ENCODE data around the gene SP9. TPM values are rescaled to one million over a fixed set of nuclear protein-coding genes. Genes with fewer than 3 reads are reported as not detected.
A peak's percentile ranks its signal among the peaks of the same experiment; 100 is the strongest.

Gene SP9
- total RNA-seq: not detected
- polyA plus RNA-seq (2013, experiment 1 of 2): 2.8 TPM
- polyA plus RNA-seq (2013, experiment 2 of 2): 1.6 TPM
- long read RNA-seq, experiment 1: 0 reads
- long read RNA-seq, experiment 2: 0 reads
- long read RNA-seq, experiment 3: 0 reads
- long read RNA-seq, experiment 4: 0 reads

DNA sequence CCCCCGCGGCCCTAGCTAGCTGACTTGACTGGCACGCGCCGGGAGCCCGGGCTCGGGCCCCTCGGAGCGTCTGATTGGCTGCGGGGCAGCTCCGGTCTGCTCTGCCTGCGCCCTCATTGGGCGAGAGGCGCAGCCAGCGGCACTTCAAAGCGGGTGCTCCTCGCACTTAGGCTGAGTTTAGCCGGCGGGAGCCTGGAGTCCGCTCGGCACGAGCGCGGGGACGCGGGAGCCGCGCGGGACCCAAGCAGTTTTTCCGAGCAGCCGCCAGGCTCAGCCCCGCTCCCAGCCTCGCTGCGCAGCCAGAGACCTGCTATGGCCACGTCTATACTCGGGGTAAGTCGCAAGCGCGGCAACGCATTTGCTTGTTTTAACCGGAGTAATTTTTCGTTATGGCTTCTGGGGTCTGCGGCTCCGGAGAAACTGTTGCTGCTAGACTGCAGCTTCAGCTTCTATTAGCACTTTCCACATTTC lies at the start of gene SP9:
SP9 (plus strand) TSS at position 174 of the 471 bp plus-strand sequence; CDS start at position 313, 139 bp downstream.
- H3K9me3 ChIP-seq (ENCODE audit: control insufficient read depth, low read length): no peaks in the 10 kb centered on the region
- no peaks in the 10 kb centered on the region for H3K36me3 Mint-ChIP-seq (ENCODE audit: low read depth)
- DNase-seq: peak; percentile 94
- no peak within 1 kb of the TSS for H3K27ac Mint-ChIP-seq
- peak within 1 kb of the TSS; percentile 46 for H3K4me3 Mint-ChIP-seq
- H3K27ac ChIP-seq (ENCODE audit: low read depth, low read length): no peak within 1 kb of the TSS
- H3K9ac ChIP-seq (ENCODE audit: extremely low read depth, low read length, poor library complexity, severe bottlenecking): no peak within 1 kb of the TSS
- H3K4me1 ChIP-seq (ENCODE audit: control insufficient read depth, insufficient read depth, low read length): peaks cover 9% of the 10 kb centered on the region
- TF ChIP-seq CTCF (conservative IDR thresholded peaks at IDR 0.05): no peak
- H3K9me3 Mint-ChIP-seq: no peaks in the 10 kb centered on the region
- H3K36me3 ChIP-seq (ENCODE audit: control insufficient read depth, insufficient read depth, low read length): no peaks in the 10 kb centered on the region
- peaks cover 41% of the 10 kb centered on the region for H3K4me1 Mint-ChIP-seq
- H3K4me3 ChIP-seq (ENCODE audit: low read length): peak within 1 kb of the TSS; percentile 71
- H3K27me3 ChIP-seq (ENCODE audit: control insufficient read depth, insufficient read depth, low read length, poor library complexity, severe bottlenecking): peaks cover 99% of the 10 kb centered on the region
- H3K27me3 Mint-ChIP-seq (ENCODE audit: insufficient read depth): peaks cover 96% of the 10 kb centered on the region
- 0 to 2% methylated on average over 19 to 44 of the region's 44 CpGs for WGBS, 2 experiments (ENCODE audit: insufficient coverage in 1 of 2, insufficient read length in 1 of 2)

GRCh38 chr2:174286172-174286571 lies 48.6 kb upstream of the SP9 start:
- WGBS, 2 experiments (ENCODE audit: insufficient coverage in 1 of 2, insufficient read length in 1 of 2): 92% methylated on average over 2 of the region's 2 CpGs; no CpG with 5 or more reads in 1 of the 2 experiments
- Histone ChIP-seq H3K4me1 (ENCODE audit: control insufficient read depth, insufficient read depth, low read length) (no peaks in the 10 kb centered on the region), H3K27ac (ENCODE audit: low read depth, low read length) (no peak overlapping the region), H3K36me3 (ENCODE audit: control insufficient read depth, insufficient read depth, low read length) (no peaks in the 10 kb centered on the region), H3K4me3 (ENCODE audit: low read length) (no peak overlapping the region), H3K27me3 (ENCODE audit: control insufficient read depth, insufficient read depth, low read length, poor library complexity, severe bottlenecking) (no peaks in the 10 kb centered on the region), H3K9ac (ENCODE audit: extremely low read depth, low read length, poor library complexity, severe bottlenecking) (no peak overlapping the region), H3K9me3 (ENCODE audit: control insufficient read depth, low read length) (no peaks in the 10 kb centered on the region)
- Mint-ChIP-seq H3K27me3 (ENCODE audit: insufficient read depth) (peaks cover 15% of the 10 kb centered on the region), H3K4me3 (no peak overlapping the region), H3K4me1 (no peaks in the 10 kb centered on the region), H3K9me3 (no peaks in the 10 kb centered on the region), H3K36me3 (ENCODE audit: low read depth) (no peaks in the 10 kb centered on the region), H3K27ac (no peak overlapping the region)
- peak; percentile 63 for DNase-seq
- no peak for TF ChIP-seq CTCF (conservative IDR thresholded peaks at IDR 0.05)

- Mint-ChIP-seq H3K4me3 (no peak overlapping the region), H3K27me3 (ENCODE audit: insufficient read depth) (peaks cover 13% of the 10 kb centered on the region), H3K36me3 (ENCODE audit: low read depth) (no peaks in the 10 kb centered on the region), H3K9me3 (peaks cover 7% of the 10 kb centered on the region), H3K4me1 (no peaks in the 10 kb centered on the region), H3K27ac (no peak overlapping the region)
- no peak overlapping the region for H3K9ac ChIP-seq (ENCODE audit: extremely low read depth, low read length, poor library complexity, severe bottlenecking)
- H3K27ac ChIP-seq (ENCODE audit: low read depth, low read length): no peak overlapping the region
- WGBS, 2 experiments (ENCODE audit: insufficient coverage in 1 of 2, insufficient read length in 1 of 2): no CpG with 5 or more reads among the region's 1 CpG
- TF ChIP-seq CTCF (conservative IDR thresholded peaks at IDR 0.05): no peak
- no peak overlapping the region for H3K4me3 ChIP-seq (ENCODE audit: low read length)
- H3K9me3 ChIP-seq (ENCODE audit: control insufficient read depth, low read length): peaks cover 5% of the 10 kb centered on the region
- no peaks in the 10 kb centered on the region for H3K4me1 ChIP-seq (ENCODE audit: control insufficient read depth, insufficient read depth, low read length)
- no peaks in the 10 kb centered on the region for H3K36me3 ChIP-seq (ENCODE audit: control insufficient read depth, insufficient read depth, low read length)
- H3K27me3 ChIP-seq (ENCODE audit: control insufficient read depth, insufficient read depth, low read length, poor library complexity, severe bottlenecking): no peaks in the 10 kb centered on the region
- DNase-seq: no peak
Observed at GRCh38 chr2:174292908-174293307, 41.8 kb upstream of the SP9 start.

All from endodermal cell (in vitro differentiated cells).